ENCODE results near the gene COX8A.

The COX8A gene

GRCh38 chr11:64003807-64004589 lies 29.6 kb downstream of the COX8A start:
- no peak for DNase-seq

- no peak for DNase-seq
These were observed 30.2 kb downstream of the COX8A start for GRCh38 chr11:64004590-64004984.

- DNase-seq = no peak
These were observed 31.3 kb downstream of the COX8A start for GRCh38 chr11:64005691-64006090.

GRCh38 chr11:64006398-64006797 lies 32.0 kb downstream of the COX8A start:
- no peak for DNase-seq

GRCh38 chr11:64007160-64007628 lies 32.8 kb downstream of the COX8A start:
- no peak for DNase-seq

GRCh38 chr11:64007629-64008282 lies 33.3 kb downstream of the COX8A start:
- no peak for DNase-seq

- DNase-seq = no peak
These were observed 34.0 kb downstream of the COX8A start for GRCh38 chr11:64008283-64008913.

- DNase-seq = no peak
These were observed 34.7 kb downstream of the COX8A start for GRCh38 chr11:64008914-64009633.

- no peak for DNase-seq
These were observed 35.3 kb downstream of the COX8A start for GRCh38 chr11:64009710-64010109.

GRCh38 chr11:64010783-64011182 lies 36.4 kb downstream of the COX8A start:
- DNase-seq = no peak

- DNase-seq = no peak
These were observed 37.0 kb downstream of the COX8A start for GRCh38 chr11:64011371-64011770.

- no peak for DNase-seq
These were observed 38.9 kb downstream of the COX8A start for GRCh38 chr11:64013141-64013896.

- DNase-seq = no peak
These were observed 39.9 kb downstream of the COX8A start for GRCh38 chr11:64014356-64014755.

- no peak for DNase-seq
These were observed 41.1 kb downstream of the COX8A start for GRCh38 chr11:64015510-64015909.

GRCh38 chr11:64015935-64016845 lies 41.8 kb downstream of the COX8A start:
- DNase-seq = no peak

- no peak for DNase-seq
These were observed 43.5 kb downstream of the COX8A start for GRCh38 chr11:64017945-64018224.

- no peak for DNase-seq
These were observed 43.9 kb downstream of the COX8A start for GRCh38 chr11:64018310-64018709.

- no peak for DNase-seq
These were observed 45.0 kb downstream of the COX8A start for GRCh38 chr11:64019106-64020037.

- DNase-seq = no peak
These were observed 46.7 kb downstream of the COX8A start for GRCh38 chr11:64020976-64021756.

- DNase-seq = no peak
These were observed 47.3 kb downstream of the COX8A start for GRCh38 chr11:64021757-64022093.

Measured in stimulated activated CD4-positive, alpha-beta T cell treated with anti-CD3 and anti-CD28 coated beads, Interleukin-2, amount 100 ng/mL, for 48 hours (primary cell).